ENCODE results near the gene PLEKHH2. TPM values are rescaled to one million over a fixed set of nuclear protein-coding genes. Genes with fewer than 3 reads are reported as not detected.

PLEKHH2 gene
- total and polyA plus RNA-seq, 2 of the 13 experiments (the other 11 are each of a cell fraction or from before 2014, with no cell fraction given) = 1.1 to 3.0 TPM

DNA sequence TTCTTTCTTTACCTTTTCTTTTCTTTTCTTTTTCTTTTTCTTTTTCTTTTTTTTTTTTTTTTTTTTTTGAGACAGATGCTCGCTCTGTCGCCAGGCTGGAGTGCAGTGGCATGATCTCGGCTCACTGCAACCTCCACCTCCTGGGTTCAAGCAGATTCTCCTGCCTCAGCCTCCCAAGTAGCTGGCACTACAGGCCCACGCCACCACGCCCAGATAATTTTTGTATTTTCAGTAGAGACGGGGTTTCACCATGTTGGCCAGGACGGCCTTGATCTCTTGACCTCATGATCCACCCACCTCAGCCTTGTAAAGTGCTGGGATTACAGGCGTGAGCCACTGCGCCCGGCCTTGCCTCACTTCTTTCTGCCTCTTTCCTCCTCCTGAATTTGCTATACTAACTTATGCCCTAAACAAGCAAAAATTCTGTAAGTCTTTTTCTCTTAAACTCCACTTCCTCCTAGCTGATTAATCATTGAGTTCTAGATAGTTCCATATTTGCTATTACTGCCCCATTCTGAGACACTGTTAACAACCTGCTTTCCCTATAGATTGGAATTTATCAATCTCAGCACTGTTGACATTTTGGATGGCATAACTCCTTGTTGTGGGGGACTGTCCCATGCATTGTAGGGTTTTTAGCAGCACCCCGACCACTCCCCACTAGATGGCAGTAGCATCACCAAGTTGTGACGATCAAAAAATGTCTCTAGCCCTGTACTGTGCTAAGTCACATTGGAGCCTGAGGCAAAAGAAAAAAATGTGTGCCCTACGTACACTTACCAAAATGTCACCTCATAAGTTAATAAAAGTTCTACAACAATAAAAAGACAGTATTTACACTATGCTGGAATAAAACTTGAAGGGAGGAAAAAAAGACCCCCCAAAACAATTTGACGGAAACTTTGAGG, 24.8 kb upstream of the PLEKHH2 start (continued):
- TF ChIP-seq ZNF251 (CRISPR knock-in tag; IDR thresholded peaks at IDR 0.05) (no peak), SMAD3 (CRISPR knock-in tag; IDR thresholded peaks at IDR 0.05) (peak; percentile 35; the same call in 1 of the 2 replicates), PHF20 (CRISPR knock-in tag; IDR thresholded peaks at IDR 0.05) (no peak), ZFP41 (CRISPR knock-in tag; IDR thresholded peaks at IDR 0.05; ENCODE audit: borderline replicate concordance) (no peak), ZFY (CRISPR knock-in tag; IDR thresholded peaks at IDR 0.05) (no peak), BRCA1 (CRISPR knock-in tag; IDR thresholded peaks at IDR 0.05) (no peak), ZNF124 (CRISPR knock-in tag; IDR thresholded peaks at IDR 0.05) (no peak), ZNF44 (CRISPR knock-in tag; IDR thresholded peaks at IDR 0.05) (no peak), ZNF430 (CRISPR knock-in tag; IDR thresholded peaks at IDR 0.05) (no peak), SNAPC2 (CRISPR knock-in tag; IDR thresholded peaks at IDR 0.05) (no peak), NR3C1 (CRISPR knock-in tag; IDR thresholded peaks at IDR 0.05) (no peak), RBM39 (IDR thresholded peaks at IDR 0.05; ENCODE audit: low read depth, low read length, poor library complexity, severe bottlenecking) (no peak), ZNF12 (CRISPR knock-in tag; IDR thresholded peaks at IDR 0.05) (0 out of 2 replicates have a peak, but pooled peaks have one; percentile 44), ZNF160 (CRISPR knock-in tag; IDR thresholded peaks at IDR 0.05) (no peak), TBX2 (CRISPR knock-in tag; IDR thresholded peaks at IDR 0.05; ENCODE audit: borderline replicate concordance) (peak; percentile 56; the same call in 1 of the 2 replicates), ZNF782 (CRISPR knock-in tag; IDR thresholded peaks at IDR 0.05; ENCODE audit: borderline replicate concordance) (no peak), ZNF577 (CRISPR knock-in tag; IDR thresholded peaks at IDR 0.05; ENCODE audit: borderline replicate concordance, low read depth) (no peak)
- TF ChIP-seq, protein P1, sequence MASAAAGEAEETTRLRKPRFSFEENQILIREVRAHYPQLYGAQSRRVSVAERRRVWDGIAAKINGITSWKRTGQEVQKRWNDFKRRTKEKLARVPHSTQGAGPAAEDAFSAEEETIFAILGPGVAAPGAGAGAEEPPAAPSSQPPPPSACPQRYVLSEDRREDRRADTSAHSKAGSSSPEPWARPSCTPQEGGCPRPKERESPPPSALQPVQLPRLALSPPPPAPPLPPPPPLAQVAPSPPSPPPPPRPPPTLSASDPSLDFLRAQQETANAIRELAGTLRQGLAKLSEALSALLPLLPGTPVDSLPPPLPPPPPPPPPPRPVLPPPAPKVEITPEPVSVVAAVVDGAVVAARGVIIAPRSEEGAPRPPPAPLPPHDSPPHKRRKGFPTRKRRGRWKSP (CRISPR knock-in tag; IDR thresholded peaks at IDR 0.05) = no peak
- TF ChIP-seq, protein P2, sequence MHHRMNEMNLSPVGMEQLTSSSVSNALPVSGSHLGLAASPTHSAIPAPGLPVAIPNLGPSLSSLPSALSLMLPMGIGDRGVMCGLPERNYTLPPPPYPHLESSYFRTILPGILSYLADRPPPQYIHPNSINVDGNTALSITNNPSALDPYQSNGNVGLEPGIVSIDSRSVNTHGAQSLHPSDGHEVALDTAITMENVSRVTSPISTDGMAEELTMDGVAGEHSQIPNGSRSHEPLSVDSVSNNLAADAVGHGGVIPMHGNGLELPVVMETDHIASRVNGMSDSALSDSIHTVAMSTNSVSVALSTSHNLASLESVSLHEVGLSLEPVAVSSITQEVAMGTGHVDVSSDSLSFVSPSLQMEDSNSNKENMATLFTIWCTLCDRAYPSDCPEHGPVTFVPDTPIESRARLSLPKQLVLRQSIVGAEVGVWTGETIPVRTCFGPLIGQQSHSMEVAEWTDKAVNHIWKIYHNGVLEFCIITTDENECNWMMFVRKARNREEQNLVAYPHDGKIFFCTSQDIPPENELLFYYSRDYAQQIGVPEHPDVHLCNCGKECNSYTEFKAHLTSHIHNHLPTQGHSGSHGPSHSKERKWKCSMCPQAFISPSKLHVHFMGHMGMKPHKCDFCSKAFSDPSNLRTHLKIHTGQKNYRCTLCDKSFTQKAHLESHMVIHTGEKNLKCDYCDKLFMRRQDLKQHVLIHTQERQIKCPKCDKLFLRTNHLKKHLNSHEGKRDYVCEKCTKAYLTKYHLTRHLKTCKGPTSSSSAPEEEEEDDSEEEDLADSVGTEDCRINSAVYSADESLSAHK (CRISPR knock-in tag; IDR thresholded peaks at IDR 0.05; ENCODE audit: borderline replicate concordance) = no peak
- TF ChIP-seq, protein P3, sequence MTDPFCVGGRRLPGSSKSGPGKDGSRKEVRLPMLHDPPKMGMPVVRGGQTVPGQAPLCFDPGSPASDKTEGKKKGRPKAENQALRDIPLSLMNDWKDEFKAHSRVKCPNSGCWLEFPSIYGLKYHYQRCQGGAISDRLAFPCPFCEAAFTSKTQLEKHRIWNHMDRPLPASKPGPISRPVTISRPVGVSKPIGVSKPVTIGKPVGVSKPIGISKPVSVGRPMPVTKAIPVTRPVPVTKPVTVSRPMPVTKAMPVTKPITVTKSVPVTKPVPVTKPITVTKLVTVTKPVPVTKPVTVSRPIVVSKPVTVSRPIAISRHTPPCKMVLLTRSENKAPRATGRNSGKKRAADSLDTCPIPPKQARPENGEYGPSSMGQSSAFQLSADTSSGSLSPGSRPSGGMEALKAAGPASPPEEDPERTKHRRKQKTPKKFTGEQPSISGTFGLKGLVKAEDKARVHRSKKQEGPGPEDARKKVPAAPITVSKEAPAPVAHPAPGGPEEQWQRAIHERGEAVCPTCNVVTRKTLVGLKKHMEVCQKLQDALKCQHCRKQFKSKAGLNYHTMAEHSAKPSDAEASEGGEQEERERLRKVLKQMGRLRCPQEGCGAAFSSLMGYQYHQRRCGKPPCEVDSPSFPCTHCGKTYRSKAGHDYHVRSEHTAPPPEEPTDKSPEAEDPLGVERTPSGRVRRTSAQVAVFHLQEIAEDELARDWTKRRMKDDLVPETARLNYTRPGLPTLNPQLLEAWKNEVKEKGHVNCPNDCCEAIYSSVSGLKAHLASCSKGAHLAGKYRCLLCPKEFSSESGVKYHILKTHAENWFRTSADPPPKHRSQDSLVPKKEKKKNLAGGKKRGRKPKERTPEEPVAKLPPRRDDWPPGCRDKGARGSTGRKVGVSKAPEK (CRISPR knock-in tag; IDR thresholded peaks at IDR 0.05; ENCODE audit: borderline replicate concordance) = 0 out of 2 replicates have a peak, but pooled peaks have one; percentile 31
- TF ChIP-seq, protein P4, sequence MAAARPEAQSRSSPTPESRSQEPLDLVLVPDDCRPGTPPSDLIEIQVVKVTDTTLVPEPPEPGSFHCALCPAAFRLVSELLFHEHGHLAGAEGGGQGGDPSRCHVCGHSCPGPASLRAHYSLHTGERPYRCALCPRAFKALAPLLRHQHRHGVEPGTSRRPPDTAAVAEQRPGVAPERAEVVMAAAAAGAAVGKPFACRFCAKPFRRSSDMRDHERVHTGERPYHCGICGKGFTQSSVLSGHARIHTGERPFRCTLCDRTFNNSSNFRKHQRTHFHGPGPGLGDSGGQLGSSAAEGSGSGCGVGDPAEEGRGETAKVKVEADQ (CRISPR knock-in tag; IDR thresholded peaks at IDR 0.05; ENCODE audit: borderline replicate concordance) = no peak
